NK-92 treated with Interleukin-12 subunit alpha and Interleukin-12 subunit beta, amount 100 ng/mL, for 24 hours (cell line): Measurements from ENCODE around the gene IL21R.

Source experiments
- DNase-seq: peaks from one replicate; lab custom pipeline; 2025; lab: John Stamatoyannopoulos, UW

The IL21R gene

DNA sequence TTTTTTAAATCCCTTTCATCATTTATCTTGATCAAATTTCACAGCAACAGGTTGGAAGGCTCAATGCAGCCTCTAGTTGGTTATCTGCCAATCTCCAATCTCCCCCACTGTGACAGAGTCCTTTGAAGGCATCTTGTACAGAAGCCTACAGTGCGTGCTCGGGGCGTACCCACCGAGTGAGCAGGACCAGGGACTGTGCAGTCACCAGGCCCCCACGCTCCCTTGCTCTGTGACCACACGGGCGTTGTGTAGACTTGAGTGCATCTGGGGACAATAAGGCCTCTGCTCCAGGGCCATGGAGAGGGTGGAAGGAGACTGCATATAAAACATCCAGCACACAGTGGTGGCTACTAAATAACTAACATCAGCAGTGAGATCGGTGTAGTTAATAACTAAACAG, 84.4 kb downstream of the IL21R start:
- no peak for DNase-seq

DNA sequence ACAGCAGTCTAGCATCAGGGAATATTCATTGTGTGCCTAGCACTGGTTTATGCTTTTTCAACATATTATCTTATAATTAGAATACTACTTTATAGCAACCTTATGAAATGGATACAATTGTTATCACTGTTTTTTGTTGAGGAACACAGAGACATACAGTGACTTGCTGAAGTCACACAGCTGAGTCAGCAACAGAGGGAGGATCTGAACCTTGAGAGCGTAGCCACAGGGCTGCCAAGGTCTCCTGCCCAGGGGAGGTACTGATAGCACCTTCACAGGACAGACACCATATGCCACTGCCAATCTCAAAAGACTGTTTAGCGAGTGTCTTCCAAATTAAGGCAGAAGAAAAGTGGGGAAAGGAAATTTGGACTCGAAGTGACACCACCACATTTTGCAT, 84.8 kb downstream of the IL21R start:
- no peak for DNase-seq

DNA sequence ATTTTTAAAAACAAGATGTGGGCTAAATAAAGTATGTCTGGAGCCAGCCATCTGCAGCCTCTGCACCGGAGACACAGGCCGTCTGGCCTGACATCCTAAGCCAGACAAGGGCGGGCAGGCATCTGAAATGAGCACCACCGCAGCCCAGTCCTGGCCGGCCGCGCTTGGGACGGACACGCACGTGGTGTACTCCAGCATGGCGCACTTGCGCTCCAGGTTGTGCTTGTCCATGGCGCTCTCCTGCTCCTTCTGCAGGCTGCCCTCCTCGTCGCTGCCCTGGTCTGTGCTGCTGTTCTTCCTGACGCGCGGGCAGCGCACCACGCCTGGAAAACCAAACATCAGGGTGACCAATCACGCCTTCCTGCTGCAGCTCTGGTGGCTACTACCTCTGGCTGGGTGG, 87.4 kb downstream of the IL21R start:
- no peak for DNase-seq

DNA sequence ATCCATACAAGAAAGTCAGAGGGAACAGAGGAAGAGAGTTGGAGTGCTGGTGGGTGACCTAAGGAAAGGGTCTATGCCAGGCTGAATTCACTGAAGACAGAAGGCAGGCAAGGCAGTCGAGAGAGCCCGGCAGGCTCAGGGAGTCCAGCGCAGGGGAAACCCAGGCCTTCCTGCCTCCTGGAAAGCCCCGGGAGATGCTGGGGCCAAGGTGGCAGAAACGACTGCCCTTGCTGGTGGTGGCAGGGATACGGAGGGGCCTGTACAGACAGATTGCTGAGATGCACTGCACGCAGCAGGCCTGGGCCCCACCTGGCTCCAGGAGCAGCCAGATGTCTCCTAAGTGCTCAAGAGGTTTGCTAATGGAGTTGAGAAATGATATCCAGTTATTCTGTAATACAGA, 87.9 kb downstream of the IL21R start:
- no peak for DNase-seq

DNA sequence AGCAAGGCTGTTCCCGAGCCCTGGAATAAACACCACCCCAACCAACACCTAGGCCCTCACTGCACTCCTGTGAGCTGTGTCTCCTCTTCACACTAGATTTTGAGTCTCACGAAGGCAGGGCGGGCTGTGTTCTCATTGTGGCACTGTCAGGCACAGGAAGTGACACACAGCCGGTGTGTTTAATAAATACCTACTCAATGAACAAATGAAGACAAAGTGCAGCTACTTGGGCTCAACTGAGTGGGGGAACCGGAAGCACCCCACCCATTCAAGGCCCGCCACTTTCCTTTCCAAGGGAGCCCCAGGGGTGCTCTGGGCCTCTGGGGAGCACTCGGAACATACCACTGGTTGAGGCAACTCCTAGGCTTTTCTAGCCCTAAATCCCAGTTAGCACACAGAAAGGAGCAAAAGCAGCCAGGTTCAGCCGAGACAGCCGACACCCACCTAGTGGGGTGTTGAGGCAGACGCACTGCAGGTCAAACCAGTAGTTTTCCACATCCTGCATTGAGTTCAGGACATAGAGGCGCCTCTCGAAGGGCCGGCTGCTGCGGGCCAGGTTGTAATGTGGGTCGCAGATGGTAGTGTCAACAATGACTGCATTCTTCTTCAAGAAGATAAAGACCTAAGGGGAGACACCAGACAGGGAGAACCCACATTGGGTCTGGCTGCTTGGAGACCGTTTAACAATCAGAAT, 90.1 kb downstream of the IL21R start:
- no peak for DNase-seq

DNA sequence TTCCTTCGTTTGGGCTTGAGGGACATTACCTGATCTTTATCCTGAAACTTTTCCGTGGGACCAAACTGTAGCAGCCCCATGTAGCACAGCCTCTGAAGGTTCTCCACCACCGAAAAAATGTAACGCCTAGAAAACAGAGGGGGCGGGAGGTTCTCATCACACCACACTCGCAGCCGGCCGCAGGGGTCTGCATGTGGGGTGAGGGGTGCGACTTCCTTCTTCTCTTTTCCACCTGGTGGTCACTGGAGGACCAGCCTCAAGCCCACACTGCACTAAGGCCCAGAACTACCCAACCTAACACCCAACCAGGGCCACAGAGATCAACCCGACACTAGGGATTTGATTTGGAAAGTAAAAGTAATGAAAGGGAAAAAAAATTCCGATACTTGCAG, 90.6 kb downstream of the IL21R start:
- DNase-seq, result no peak

DNA sequence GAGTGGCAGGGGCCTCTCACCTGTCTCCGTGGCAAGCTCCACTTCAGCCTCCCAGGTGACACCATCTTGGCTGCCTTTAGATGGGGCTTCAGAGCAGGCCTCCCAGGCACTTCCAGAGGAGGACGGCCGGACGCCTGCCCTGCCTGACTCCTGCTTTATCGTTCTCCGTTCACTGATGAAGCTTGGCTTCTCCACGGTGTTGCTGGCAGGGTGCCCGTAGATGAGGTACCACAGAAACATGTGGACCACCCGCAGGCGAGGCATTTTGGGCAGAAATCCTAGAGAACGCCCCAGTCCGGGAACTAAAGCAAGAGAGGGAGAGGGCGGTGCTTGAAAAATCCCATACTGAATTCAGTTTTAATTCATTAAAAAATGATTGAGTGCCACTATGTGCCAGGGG, 93.2 kb downstream of the IL21R start:
- DNase-seq, result no peak

DNA sequence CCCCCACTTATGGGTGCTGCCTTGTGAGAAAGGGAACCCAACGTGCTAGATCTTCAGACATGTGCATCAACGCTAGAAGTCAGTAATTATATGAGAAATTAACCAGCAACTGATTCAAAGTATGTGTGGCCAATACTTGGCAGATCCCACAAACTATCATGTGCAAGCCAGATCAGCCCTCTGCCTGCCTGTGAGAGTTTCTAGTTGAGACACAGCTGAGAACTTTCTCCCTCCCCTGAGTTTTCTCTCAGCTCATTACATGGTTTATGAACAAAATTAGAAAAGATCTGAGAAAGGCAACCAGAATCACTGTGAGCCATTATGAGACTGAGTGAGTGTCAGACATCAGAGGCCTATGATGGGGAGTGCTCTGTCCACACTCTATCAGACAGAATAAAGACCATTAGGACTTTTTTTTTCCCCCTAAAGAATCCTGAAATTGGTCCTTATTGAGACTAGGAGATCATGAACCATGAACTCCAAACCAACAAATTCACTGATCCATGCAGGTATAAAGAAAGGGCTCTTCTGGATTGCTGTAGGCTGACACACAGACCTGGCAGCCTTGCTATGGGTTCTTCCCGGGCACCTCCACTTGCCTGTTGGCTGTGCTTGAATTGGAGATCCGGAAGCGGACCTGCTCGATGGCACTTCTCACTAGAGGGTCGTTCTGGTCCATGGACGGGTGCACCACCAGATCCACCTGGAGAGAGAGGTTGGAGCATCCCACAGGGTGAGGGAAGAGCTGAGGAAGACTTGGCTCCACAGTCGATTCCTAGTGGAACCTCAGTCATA, 96.3 kb downstream of the IL21R start:
- DNase-seq, result no peak

DNA sequence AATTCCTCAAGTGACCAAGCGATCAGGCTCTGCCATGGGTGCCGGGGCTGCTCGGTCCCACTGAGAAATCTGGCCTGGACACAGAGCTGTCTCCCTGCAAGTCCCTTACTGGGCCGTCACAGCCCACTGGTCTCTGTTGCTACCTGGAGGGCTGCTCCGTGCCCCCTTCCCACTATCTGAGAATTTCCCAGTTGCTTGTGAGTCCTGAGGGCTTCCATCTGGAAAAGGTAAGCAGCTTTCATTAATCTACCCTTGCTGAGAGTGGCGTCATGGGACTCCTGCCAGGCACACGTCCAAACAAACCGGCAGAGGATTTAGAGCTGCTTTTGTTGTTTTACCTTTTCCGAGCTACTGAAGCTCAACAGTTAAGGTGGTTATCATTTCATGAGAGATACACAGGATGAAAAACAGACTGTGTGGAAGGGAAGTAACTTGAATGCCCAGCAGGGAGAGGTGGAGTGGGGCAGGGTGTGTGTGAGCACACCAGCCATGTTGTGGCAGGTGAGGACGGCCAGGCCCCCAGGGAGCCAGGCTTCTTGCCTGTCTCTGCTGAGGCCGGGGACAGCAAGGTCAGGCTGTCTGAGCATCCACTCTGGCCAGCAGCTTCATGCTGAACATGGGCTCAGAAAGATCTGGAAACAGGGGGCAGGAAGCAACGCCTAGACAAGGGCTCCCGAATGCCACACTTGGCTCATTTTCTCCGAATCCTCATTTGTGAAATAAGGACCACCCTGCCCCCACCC, 97.1 kb downstream of the IL21R start:
- DNase-seq, result no peak

DNA sequence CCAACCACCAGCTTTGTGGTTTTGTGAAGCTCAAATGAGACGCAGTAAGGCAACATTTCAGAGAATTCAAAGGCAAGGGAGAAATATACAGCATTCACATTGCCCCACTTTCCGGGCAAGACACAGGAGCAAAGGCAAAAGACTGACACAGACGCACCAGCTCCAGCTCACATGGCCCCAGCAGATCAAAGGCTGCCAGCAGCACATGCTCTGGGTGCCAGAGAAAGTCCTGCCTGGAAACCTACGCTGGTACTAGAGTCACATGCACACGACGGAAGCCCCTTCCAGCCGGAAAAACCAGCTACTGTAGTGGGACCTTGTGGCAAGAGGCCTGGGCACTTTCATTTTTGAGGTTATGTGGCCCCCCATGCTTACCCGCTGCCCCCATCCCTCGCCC, 97.7 kb downstream of the IL21R start:
- DNase-seq, result no peak

DNA sequence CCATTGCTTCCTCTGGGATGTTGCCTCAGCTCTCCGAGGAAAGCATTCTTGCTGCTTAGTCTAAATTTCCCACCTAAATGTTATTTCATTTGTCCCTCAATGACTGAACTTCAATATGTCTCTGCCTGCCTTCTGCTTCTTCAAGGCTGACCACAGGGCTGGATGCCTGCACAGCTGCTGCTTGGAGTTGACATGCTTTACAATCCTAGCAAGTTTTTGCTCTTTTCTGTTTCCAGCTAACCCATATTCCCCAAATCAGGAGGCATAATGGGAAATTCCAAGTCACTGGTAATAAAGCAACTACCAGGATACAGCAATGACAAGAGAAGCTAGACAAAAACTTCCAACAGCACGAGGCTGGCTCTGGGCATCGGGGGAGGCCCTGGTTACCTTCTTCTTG, 98.8 kb downstream of the IL21R start:
- no peak for DNase-seq
